Astrocyte (in vitro differentiated cells and primary cell): ENCODE measurements around the gene PCLO.

Source experiments
- EZH2 ChIP-seq: IDR thresholded peaks from 2 replicates; pipeline ENCODE4 v1.6.1; 2012; ENCODE audit warnings: mild to moderate bottlenecking, low read length, inconsistent platforms; ENCODE audit not compliant: insufficient read depth
- TF ChIP-seq, protein P1 (sequence below): IDR thresholded peaks from 2 replicates; pipeline ENCODE4 v1.5.1; 2011; ENCODE audit warnings: low read depth, mild to moderate bottlenecking, inconsistent platforms, low read length, moderate library complexity; ENCODE audit not compliant: insufficient read depth

DNA sequence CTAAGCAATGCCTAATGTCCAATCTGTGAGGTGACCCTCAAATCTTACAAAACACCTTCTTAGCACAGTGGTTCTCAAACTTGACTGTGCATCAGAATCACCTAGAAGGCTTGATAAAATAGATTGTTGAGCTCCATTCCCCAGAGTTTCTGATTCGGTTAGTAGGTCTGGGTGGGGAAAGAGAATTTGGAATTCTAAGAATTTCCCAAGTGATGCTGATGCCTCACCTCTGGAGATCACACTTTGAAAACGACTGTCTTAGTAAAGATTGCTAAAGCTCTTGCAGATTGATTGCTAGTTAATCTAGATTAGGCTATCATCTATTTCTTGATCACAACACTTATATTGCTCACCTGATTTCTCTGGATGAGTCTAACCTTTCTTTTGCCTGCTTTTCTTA, 126.6 kb downstream of the PCLO start:
- TF ChIP-seq, protein P1, sequence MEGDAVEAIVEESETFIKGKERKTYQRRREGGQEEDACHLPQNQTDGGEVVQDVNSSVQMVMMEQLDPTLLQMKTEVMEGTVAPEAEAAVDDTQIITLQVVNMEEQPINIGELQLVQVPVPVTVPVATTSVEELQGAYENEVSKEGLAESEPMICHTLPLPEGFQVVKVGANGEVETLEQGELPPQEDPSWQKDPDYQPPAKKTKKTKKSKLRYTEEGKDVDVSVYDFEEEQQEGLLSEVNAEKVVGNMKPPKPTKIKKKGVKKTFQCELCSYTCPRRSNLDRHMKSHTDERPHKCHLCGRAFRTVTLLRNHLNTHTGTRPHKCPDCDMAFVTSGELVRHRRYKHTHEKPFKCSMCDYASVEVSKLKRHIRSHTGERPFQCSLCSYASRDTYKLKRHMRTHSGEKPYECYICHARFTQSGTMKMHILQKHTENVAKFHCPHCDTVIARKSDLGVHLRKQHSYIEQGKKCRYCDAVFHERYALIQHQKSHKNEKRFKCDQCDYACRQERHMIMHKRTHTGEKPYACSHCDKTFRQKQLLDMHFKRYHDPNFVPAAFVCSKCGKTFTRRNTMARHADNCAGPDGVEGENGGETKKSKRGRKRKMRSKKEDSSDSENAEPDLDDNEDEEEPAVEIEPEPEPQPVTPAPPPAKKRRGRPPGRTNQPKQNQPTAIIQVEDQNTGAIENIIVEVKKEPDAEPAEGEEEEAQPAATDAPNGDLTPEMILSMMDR = no peak
- TF ChIP-seq EZH2 = no peak
